K562 (cell line): ENCODE results near the gene KDM4C. TPM values are rescaled to one million over a fixed set of nuclear protein-coding genes. Genes with fewer than 3 reads are reported as not detected.

Source experiments
- BACH1 ChIP-seq: fragments of 200-800 bp; sonication (Bioruptor generic); IDR thresholded peaks from 2 replicates; pipeline ENCODE4 v1.6.1; 2016; ENCODE audit warnings: missing genetic modification characterization, missing compliant biosample characterization
- CCAR2 ChIP-seq: fragments of 200-400 bp; formaldehyde crosslinking; IDR thresholded peaks from 2 replicates; pipeline ENCODE4 v1.6.1; 2017; ENCODE audit warnings: mild to moderate bottlenecking, low read depth, low read length
- DPF2 ChIP-seq: fragments of 450-650 bp; IDR thresholded peaks from 2 replicates; pipeline ENCODE4 v1.6.1; 2016
- E2F6 ChIP-seq, 2 experiments: IDR thresholded peaks; 2 replicates each; pipeline ENCODE4 v1.6.1; 2011; ENCODE audit warnings: borderline replicate concordance in 1 of 2, control low read depth in 1 of 2, low read depth in 1 of 2, low read length in 1 of 2, mild to moderate bottlenecking in 1 of 2, mixed read lengths in 1 of 2, moderate library complexity in 1 of 2; ENCODE audit not compliant: insufficient read depth in 1 of 2, insufficient read length in 1 of 2, poor library complexity in 1 of 2, severe bottlenecking in 1 of 2; ENCODE audit errors: extremely low read depth in 1 of 2
- ELK3 ChIP-seq: fragments of 450-650 bp; formaldehyde crosslinking; IDR thresholded peaks from 2 replicates; pipeline ENCODE4 v1.4.0; 2020; ENCODE audit warnings: mild to moderate bottlenecking
- FOXK1 ChIP-seq: sonication (generic); formaldehyde crosslinking; IDR thresholded peaks from 2 replicates; pipeline ENCODE4 v1.8.0; 2022; ENCODE audit warnings: missing genetic modification reagents, mild to moderate bottlenecking, borderline replicate concordance
- IRF1 ChIP-seq: sonication (generic); formaldehyde crosslinking; IDR thresholded peaks from 2 replicates; pipeline ENCODE4 v1.8.0; 2022; ENCODE audit warnings: missing genetic modification reagents, mild to moderate bottlenecking, borderline replicate concordance
- JUND ChIP-seq, 2 experiments: IDR thresholded peaks; 2 replicates in 1 of 2; 3 replicates in 1 of 2; pipeline ENCODE4 v1.6.1; 2011; ENCODE audit warnings: borderline replicate concordance in 2 of 2, low read depth in 2 of 2, low read length in 2 of 2, improper control_type of control experiment in 1 of 2, missing biosample characterization in 1 of 2, missing genetic modification characterization in 1 of 2, missing genetic modification reagents in 1 of 2
- MEIS2 ChIP-seq: fragments of 450-650 bp; IDR thresholded peaks from 2 replicates; pipeline ENCODE4 v1.6.1; 2014; ENCODE audit warnings: mild to moderate bottlenecking; ENCODE audit not compliant: partially characterized antibody
- MIER1 ChIP-seq: fragments of 450-650 bp; IDR thresholded peaks from 2 replicates; pipeline ENCODE4 v1.6.1; 2016; ENCODE audit warnings: antibody characterized with exemption, mild to moderate bottlenecking, low read depth
- POLR3A ChIP-seq: IDR thresholded peaks from 2 replicates; pipeline ENCODE4 v1.6.1; 2011; ENCODE audit warnings: borderline replicate concordance, mild to moderate bottlenecking, moderate library complexity; ENCODE audit not compliant: insufficient read length, insufficient read depth; ENCODE audit errors: extremely low read depth
- RFX7 ChIP-seq: fragments of 250-450 bp; sonication (Bioruptor Pico); IDR thresholded peaks from 2 replicates; pipeline ENCODE4 v1.5.1; 2021; ENCODE audit warnings: mild to moderate bottlenecking
- SIRT6 ChIP-seq: IDR thresholded peaks from one replicate; pipeline ENCODE4 v1.6.1; 2012; ENCODE audit warnings: low read depth, mild to moderate bottlenecking, control low read depth, inconsistent platforms, low read length, moderate library complexity
- STAT5A ChIP-seq: IDR thresholded peaks from 2 replicates; pipeline ENCODE4 v1.6.1; 2012; ENCODE audit warnings: low read length, inconsistent platforms, borderline replicate concordance
- TRIM24 ChIP-seq, 2 experiments: fragments of 450-650 bp; IDR thresholded peaks; 2 replicates each; pipeline ENCODE4 v1.6.1; 2016
- ZEB2 ChIP-seq: fragments of 450-650 bp; IDR thresholded peaks from 2 replicates; pipeline ENCODE4 v1.6.1; 2016
- ZFX ChIP-seq: sonication (generic); formaldehyde crosslinking; IDR thresholded peaks from 2 replicates; pipeline ENCODE4 v1.8.0; 2022; ENCODE audit warnings: mild to moderate bottlenecking, missing genetic modification reagents, moderate library complexity
- ZNF143 ChIP-seq: sonication (generic); formaldehyde crosslinking; IDR thresholded peaks from 2 replicates; pipeline ENCODE4 v1.9.0; 2022; ENCODE audit warnings: mild to moderate bottlenecking, missing genetic modification reagents
- ZNF445 ChIP-seq: fragments of 250-450 bp; sonication (Bioruptor Pico); IDR thresholded peaks from 2 replicates; pipeline ENCODE4 v1.4.0; 2020; ENCODE audit warnings: low read depth, mild to moderate bottlenecking, moderate library complexity
- polyA plus RNA-seq, 8 experiments: library from polyadenylated mRNA; depleted of rRNA in 4 of 8; stranded (reverse) in 5 of 8; unstranded in 3 of 8; fragments of >200 nt; fragmentation: Nextera tagmentation in 2 of 8; fragmentation: Illumina TruSeq in 1 of 8; extraction: Ambion mirVana in 2 of 8; extraction: Trizol in 1 of 8; gene quantifications; 2 replicates each; pipeline versions ENCODE4 v1.2.1 to v1.2.3, GENCODE V29; 2011 to 2014; ENCODE audit warnings: inconsistent platforms in 1 of 8, missing spikeins in 1 of 8
- total RNA-seq, 7 experiments: library from RNA; depleted of rRNA in 6 of 7; stranded (reverse); fragments of >200 nt in 6 of 7; fragmentation: Illumina TruSeq in 2 of 7; extraction: Trizol in 2 of 7; gene quantifications; 2 replicates each; pipeline versions ENCODE4 v1.2.1 to v1.2.3, GENCODE V29; 2011 to 2021; ENCODE audit warnings: low replicate concordance in 1 of 7
- TF ChIP-seq, protein P1 (sequence below), 3 experiments: fragments of 200-800 bp in 1 of 3; fragments of 250-450 bp in 1 of 3; fragments of 450-650 bp in 1 of 3; sonication (Bioruptor Pico) in 1 of 3; sonication (Bioruptor generic) in 1 of 3; formaldehyde crosslinking in 1 of 3; IDR thresholded peaks; 2 replicates each; pipeline versions ENCODE4 v1.6.1 to v1.8.0; 2016 to 2022; ENCODE audit warnings: mild to moderate bottlenecking in 2 of 3, missing genetic modification characterization in 2 of 3, missing compliant biosample characterization in 1 of 3, moderate library complexity in 1 of 3

The KDM4C gene
- total and polyA plus RNA-seq, 9 of the 15 experiments (the other 6 are each of a cell fraction or from before 2014, with no cell fraction given) = 5.4 to 17.0 (median 12.6) TPM

GRCh38 chr9:6931913-6932312 lies 174.1 kb downstream of the KDM4C start (continued):
- TF ChIP-seq, protein P1, sequence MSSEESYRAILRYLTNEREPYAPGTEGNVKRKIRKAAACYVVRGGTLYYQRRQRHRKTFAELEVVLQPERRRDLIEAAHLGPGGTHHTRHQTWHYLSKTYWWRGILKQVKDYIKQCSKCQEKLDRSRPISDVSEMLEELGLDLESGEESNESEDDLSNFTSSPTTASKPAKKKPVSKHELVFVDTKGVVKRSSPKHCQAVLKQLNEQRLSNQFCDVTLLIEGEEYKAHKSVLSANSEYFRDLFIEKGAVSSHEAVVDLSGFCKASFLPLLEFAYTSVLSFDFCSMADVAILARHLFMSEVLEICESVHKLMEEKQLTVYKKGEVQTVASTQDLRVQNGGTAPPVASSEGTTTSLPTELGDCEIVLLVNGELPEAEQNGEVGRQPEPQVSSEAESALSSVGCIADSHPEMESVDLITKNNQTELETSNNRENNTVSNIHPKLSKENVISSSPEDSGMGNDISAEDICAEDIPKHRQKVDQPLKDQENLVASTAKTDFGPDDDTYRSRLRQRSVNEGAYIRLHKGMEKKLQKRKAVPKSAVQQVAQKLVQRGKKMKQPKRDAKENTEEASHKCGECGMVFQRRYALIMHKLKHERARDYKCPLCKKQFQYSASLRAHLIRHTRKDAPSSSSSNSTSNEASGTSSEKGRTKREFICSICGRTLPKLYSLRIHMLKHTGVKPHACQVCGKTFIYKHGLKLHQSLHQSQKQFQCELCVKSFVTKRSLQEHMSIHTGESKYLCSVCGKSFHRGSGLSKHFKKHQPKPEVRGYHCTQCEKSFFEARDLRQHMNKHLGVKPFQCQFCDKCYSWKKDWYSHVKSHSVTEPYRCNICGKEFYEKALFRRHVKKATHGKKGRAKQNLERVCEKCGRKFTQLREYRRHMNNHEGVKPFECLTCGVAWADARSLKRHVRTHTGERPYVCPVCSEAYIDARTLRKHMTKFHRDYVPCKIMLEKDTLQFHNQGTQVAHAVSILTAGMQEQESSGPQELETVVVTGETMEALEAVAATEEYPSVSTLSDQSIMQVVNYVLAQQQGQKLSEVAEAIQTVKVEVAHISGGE (CRISPR knock-in tag; IDR thresholded peaks at IDR 0.05) = no peak
- TF ChIP-seq ZFX (CRISPR knock-in tag) (peak; percentile 31; the same call in 1 of the 2 replicates), MEIS2 (peak; percentile 71), ELK3 (CRISPR knock-in tag) (no peak), ZEB2 (peak; percentile 73), MIER1 (no peak), ZNF143 (no peak), JUND (IDR thresholded peaks at IDR 0.05; ENCODE audit: borderline replicate concordance, low read depth, low read length) (peak; percentile 93), JUND (tag; IDR thresholded peaks at IDR 0.05; ENCODE audit: borderline replicate concordance, low read depth, low read length) (peak; percentile 86; the same call in 2 of the 3 replicates), POLR3A (no peak), FOXK1 (CRISPR knock-in tag) (no peak), TRIM24 (IDR thresholded peaks at IDR 0.05) (peak; percentile 27 to 54; a peak in 1 of 4 replicates), DPF2 (peak; percentile 95), CCAR2 (no peak), ZNF445 (CRISPR knock-in tag) (no peak), RFX7 (CRISPR knock-in tag) (no peak), IRF1 (CRISPR knock-in tag) (no peak), SIRT6 (no peak), STAT5A (peak; percentile 25; the same call in 1 of the 2 replicates), E2F6 (IDR thresholded peaks at IDR 0.05; ENCODE audit: borderline replicate concordance in 1 of 2, extremely low read depth in 1 of 2, insufficient read depth in 1 of 2, insufficient read length in 1 of 2, low read depth in 1 of 2, low read length in 1 of 2, poor library complexity in 1 of 2, severe bottlenecking in 1 of 2) (peak in 1 of 2 experiments; percentile 42), BACH1 (tag) (no peak)
